Activated naive CD4-positive, alpha-beta T cell treated with anti-CD3 and anti-CD28 coated beads, Interleukin-2, amount 50 U/mL, for 24 hours (primary cell): Measurements from ENCODE around the gene GMNN.
"Not testable (repeated sequence)": the region's sequence is repeated elsewhere in the genome, so short reads cannot be mapped to it uniquely, and the experiment has no call there.

ENCODE experiments used
- H3K27ac Mint-ChIP-seq: one replicate; pipeline ENCODE4 v1.8.0; 2021; ENCODE audit warnings: mild to moderate bottlenecking, mixed read lengths
- H3K27me3 Mint-ChIP-seq: one replicate; pipeline ENCODE4 v1.8.0; 2021; ENCODE audit warnings: mixed read lengths
- H3K36me3 Mint-ChIP-seq: one replicate; pipeline ENCODE4 v1.8.0; 2021; ENCODE audit warnings: mixed read lengths
- H3K4me1 Mint-ChIP-seq: one replicate; pipeline ENCODE4 v1.8.0; 2021; ENCODE audit warnings: mixed read lengths
- H3K4me3 Mint-ChIP-seq: one replicate; pipeline ENCODE4 v1.8.0; 2021; ENCODE audit warnings: mild to moderate bottlenecking, mixed read lengths
- H3K9me3 Mint-ChIP-seq: one replicate; pipeline ENCODE4 v1.8.0; 2021; ENCODE audit warnings: mixed read lengths

GMNN gene

DNA sequence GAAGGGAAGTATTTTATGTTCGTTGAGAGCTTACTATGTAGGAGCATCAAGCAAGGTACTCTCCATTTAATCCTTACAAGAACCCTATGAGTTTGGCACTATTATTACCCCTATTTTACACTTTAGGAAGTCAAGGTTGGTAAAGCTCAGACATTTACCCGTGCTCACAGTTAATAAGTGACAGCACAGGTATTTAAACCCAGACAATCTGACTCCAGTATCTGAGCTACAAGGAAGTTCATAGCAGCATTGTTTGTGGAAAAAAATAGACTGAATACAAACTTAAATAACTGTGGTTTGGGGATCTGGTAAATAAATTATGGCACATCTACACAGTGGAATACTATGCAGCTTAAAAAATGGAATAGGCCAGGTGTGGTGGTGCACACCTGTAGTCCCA is 21.2 kb upstream of the GMNN start:
- no peaks in the 10 kb centered on the region for H3K4me1 Mint-ChIP-seq
- H3K4me3 Mint-ChIP-seq = no peak overlapping the region
- peaks cover 5% of the 10 kb centered on the region for H3K27me3 Mint-ChIP-seq
- H3K27ac Mint-ChIP-seq = no peak overlapping the region
- no peaks in the 10 kb centered on the region for H3K9me3 Mint-ChIP-seq
- no peaks in the 10 kb centered on the region for H3K36me3 Mint-ChIP-seq

DNA sequence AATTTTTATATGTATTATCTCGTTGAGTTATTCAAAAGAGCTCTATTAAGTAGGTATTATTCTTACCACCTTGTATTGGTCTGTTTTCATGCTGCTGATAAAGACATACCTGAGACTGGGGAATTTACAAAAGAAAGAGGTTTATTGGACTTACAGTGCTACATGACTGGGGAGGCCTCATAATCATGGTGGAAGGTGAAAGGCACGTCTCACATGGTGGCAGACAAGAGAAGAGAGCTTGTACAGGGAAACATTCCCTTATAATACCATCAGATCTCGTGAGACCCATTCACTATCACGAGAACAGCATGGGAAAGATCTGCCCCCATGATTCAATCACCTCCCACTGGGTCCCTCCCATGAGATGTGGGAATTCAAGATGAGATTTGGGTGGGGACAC is 20.4 kb upstream of the GMNN start:
- not testable (repeated sequence) for H3K36me3 Mint-ChIP-seq, H3K27me3 Mint-ChIP-seq, H3K27ac Mint-ChIP-seq, H3K4me3 Mint-ChIP-seq, H3K9me3 Mint-ChIP-seq, H3K4me1 Mint-ChIP-seq

DNA sequence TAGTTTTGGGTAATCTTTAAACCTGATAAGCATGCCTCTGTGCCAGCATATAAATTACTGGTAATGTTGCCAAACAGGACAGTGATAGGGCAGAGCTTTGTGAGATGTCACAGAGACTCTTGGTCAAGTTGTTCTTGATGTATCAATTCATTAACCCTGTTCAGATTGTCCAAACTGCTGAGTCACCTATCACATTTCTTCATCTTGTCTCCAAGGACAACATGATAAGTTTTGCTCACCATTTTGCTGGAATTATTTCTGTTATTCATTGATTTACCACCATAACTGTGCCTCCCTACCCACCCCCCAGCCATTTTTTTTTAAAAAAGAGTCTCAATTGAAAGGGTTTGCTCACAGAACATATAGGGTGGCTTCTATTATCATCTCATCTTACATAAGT is 19.5 kb upstream of the GMNN start:
- no peaks in the 10 kb centered on the region for H3K9me3 Mint-ChIP-seq
- H3K27ac Mint-ChIP-seq = no peak overlapping the region
- H3K4me3 Mint-ChIP-seq = no peak overlapping the region
- H3K4me1 Mint-ChIP-seq = no peaks in the 10 kb centered on the region
- H3K27me3 Mint-ChIP-seq = peaks cover 5% of the 10 kb centered on the region
- no peaks in the 10 kb centered on the region for H3K36me3 Mint-ChIP-seq

DNA sequence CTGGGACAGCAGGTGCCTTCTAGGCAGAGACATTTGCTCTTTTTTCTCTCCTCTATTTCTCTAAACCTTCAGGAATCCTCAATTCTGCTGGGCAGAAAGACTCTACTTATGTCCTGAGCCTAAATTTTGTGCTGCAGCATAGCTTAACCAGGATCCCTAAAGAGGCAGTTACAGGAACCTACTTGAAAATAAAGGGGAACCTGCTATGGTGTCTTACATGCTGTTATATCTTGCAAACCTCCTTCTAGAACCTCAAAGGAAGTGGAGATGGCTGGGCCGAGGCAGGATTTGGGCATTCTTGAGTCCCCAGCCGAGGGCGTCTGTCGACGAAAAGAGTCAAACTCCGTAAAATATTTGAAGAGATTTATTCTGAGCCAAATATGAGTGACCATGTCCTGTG is 17.1 kb upstream of the GMNN start:
- Mint-ChIP-seq H3K27ac (no peak overlapping the region), H3K27me3 (no peaks in the 10 kb centered on the region), H3K9me3 (no peaks in the 10 kb centered on the region), H3K4me3 (no peak overlapping the region), H3K4me1 (peaks cover 4% of the 10 kb centered on the region), H3K36me3 (no peaks in the 10 kb centered on the region)

DNA sequence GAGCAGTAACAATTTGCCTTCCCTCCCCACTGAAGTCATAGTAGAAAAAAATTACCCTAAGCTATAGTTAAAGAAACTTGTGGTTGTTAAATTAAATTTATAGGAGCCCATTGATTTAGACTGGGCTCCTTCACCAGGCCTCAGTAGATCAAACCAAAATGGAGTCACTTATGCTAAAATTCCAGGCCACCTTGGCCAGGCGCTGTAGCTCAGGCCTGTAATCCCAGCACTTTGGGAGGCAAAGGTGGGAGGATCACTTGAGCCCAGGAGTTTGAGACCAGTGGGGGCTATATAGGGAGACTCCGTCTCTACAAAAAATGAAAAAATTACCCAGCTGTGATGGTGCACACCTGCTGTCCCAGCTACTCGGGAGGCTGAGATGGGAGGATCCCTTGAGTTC is 15.0 kb upstream of the GMNN start:
- Mint-ChIP-seq H3K4me3 (no peak overlapping the region), H3K9me3 (no peaks in the 10 kb centered on the region), H3K27me3 (no peaks in the 10 kb centered on the region), H3K27ac (no peak overlapping the region), H3K4me1 (peaks cover 4% of the 10 kb centered on the region), H3K36me3 (no peaks in the 10 kb centered on the region)

DNA sequence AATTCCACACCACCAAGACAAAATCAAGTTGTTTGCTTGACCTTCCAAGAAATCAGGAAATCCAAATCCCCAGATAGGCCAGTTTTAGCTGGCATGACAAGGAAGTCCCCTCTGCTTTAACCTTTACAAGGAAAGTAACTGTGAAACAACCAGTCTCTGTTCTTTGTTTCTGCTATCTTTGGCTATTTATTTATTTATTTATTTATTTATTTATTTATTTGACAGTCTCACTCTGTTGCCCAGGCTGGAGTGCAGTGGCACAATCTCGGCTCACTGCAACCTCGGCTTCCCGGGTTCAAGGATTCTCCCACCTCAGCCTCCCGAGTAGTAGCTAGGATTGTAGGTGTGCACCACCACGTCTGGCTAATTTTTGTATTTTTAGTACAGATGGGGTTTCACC is 14.5 kb upstream of the GMNN start:
- no peak overlapping the region for H3K27ac Mint-ChIP-seq

DNA sequence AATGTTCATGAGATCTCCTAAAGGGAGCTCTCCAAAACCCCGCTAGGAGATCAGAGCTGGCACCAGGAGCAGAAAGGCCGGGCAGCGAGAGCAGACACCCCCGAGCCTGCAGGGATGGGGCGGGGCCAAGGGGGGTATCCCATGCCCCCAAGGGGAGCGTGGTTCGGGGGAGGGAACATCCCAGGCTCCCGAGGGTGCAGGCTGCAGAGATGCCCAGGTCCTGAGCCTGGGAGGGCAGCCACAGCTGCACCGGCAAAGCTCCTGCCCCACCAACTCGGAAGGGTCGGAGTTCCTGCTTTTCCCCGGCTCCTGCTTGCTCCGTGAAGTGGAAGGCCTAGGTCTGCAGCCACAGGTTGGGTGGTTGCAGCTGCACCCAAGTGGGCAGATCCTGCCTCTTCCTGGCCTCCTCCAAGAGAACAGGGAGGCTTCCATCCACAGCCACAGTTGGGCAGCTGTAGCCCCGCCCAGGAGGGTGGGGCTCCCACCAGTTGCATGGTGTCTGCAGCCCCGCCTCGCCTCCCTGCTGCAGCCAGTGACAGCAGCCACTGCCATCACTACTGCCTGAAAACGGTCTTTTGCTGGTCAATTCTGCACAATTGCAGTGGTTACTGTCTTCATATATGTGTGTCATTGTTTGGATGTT is 13.4 kb upstream of the GMNN start:
- Mint-ChIP-seq H3K27ac (no peak overlapping the region), H3K4me1 (peaks cover 4% of the 10 kb centered on the region), H3K36me3 (no peaks in the 10 kb centered on the region), H3K27me3 (no peaks in the 10 kb centered on the region), H3K4me3 (no peak overlapping the region), H3K9me3 (no peaks in the 10 kb centered on the region)

More for the DNA sequence above, 14.5 kb upstream of the GMNN start:
- Mint-ChIP-seq H3K36me3 (no peaks in the 10 kb centered on the region), H3K4me3 (no peak overlapping the region), H3K9me3 (no peaks in the 10 kb centered on the region), H3K4me1 (peaks cover 4% of the 10 kb centered on the region), H3K27me3 (no peaks in the 10 kb centered on the region)

DNA sequence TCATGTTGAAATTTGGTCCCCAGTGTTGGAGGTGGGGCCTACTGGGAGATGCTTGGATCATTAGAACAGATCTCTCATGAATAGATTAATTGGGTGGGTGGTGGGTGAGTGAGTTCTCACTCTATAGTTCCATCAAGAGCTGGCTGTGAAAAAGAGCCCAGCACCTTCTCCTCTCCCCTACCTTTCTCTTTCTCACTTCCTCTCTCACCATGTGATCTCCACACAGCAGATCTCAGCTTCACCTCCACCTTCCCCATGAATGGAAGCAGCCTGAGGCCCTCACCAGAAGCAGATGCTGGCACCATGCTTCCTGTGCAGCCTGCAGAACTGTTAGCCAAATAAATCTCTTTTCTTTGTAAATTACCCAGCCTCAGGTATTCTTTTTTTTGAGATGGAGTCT is 12.9 kb upstream of the GMNN start:
- Mint-ChIP-seq H3K36me3 (no peaks in the 10 kb centered on the region), H3K9me3 (no peaks in the 10 kb centered on the region), H3K4me3 (no peak overlapping the region), H3K4me1 (peaks cover 4% of the 10 kb centered on the region), H3K27ac (no peak overlapping the region), H3K27me3 (no peaks in the 10 kb centered on the region)

DNA sequence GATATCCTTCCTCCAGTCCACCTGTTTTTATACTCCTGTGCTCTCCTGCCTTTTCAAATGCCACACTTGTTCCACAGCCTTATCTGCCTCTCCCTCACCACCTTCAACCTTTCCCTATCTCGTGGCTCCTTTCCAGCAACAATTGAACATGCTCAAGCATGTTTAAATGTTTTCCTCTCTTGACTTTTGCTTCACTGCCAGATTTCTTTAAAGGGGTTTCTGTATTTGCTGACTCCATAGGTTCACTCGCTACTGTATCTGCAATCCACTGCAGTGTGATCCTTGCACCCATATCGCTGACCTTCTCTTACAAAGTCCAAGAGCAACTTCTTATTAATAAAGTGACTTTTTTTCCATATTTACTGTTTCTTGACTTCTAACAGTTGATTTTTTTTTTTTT is 11.2 kb upstream of the GMNN start:
- H3K27ac Mint-ChIP-seq = no peak overlapping the region
- H3K36me3 Mint-ChIP-seq = no peaks in the 10 kb centered on the region
- H3K4me3 Mint-ChIP-seq = no peak overlapping the region
- H3K27me3 Mint-ChIP-seq = no peaks in the 10 kb centered on the region
- H3K4me1 Mint-ChIP-seq = peaks cover 4% of the 10 kb centered on the region
- no peaks in the 10 kb centered on the region for H3K9me3 Mint-ChIP-seq

DNA sequence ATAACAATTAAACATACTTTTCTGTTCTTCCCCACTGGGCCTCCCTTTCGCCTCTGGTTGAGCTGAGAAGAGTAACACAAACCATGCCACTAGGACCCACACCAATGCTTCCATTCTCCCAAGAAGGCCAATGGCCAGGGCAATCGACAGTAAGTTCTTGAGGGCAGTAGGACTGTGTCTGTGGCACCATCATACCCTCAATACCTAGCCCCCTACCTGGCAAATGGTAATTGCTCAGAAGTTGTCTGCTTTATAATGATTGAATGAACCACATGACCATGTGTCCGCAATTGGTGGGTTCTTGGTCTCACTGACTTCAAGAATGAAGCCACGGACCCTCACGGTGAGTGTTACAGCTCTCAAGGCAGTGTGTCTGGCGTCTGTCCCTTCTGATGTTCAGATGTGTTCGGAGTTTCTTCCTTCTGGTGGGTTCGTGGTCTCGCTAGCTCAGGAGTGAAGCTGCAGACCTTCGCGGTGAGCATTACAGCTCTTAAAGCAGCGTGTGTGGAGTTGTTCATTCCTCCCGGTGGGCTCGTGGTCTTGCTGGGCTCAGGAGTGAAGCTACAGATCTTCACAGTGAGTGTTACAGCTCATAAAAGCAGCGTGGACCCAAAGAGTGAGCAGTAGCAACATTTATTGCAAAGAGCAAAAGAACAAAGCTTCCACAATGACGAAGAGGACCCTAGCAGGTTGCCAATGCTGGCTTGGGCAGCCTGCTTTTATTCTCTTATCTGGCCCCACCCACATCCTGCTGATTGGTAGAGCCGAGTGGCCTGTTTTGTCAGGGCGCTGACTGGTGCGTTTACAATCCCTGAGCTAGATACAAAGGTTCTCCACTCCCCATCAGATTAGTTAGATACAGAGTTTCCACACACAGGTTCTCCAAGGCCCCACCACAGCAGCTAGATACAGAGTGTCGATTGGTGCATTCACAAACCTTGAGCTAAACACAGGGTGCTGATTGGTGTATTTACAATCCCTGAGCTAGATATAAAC is 9.6 kb upstream of the GMNN start:
- not testable (repeated sequence) for H3K27ac Mint-ChIP-seq, H3K27me3 Mint-ChIP-seq, H3K4me1 Mint-ChIP-seq, H3K4me3 Mint-ChIP-seq, H3K9me3 Mint-ChIP-seq, H3K36me3 Mint-ChIP-seq

DNA sequence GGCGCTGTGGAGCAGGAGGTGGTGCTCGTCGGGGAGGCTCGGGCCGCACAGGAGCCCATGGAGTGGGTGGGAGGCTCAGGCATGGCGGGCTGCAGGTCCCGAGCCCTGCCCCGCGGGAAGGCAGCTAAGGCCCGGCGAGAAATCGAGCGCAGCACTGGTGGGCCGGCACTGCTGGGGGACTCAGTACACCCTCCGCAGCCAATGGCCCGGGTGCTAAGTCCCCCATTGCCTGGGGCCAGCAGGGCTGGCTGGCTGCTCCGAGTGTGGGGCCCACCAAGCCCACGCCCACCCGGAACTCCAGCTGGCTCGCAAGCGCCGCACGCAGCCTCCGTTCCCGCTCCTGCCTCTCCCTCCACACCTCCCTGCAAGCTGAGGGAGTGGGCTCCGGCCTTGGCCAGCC is 8.8 kb upstream of the GMNN start:
- H3K36me3 Mint-ChIP-seq, H3K27me3 Mint-ChIP-seq, H3K4me3 Mint-ChIP-seq, H3K4me1 Mint-ChIP-seq, H3K27ac Mint-ChIP-seq, H3K9me3 Mint-ChIP-seq: not testable (repeated sequence)

DNA sequence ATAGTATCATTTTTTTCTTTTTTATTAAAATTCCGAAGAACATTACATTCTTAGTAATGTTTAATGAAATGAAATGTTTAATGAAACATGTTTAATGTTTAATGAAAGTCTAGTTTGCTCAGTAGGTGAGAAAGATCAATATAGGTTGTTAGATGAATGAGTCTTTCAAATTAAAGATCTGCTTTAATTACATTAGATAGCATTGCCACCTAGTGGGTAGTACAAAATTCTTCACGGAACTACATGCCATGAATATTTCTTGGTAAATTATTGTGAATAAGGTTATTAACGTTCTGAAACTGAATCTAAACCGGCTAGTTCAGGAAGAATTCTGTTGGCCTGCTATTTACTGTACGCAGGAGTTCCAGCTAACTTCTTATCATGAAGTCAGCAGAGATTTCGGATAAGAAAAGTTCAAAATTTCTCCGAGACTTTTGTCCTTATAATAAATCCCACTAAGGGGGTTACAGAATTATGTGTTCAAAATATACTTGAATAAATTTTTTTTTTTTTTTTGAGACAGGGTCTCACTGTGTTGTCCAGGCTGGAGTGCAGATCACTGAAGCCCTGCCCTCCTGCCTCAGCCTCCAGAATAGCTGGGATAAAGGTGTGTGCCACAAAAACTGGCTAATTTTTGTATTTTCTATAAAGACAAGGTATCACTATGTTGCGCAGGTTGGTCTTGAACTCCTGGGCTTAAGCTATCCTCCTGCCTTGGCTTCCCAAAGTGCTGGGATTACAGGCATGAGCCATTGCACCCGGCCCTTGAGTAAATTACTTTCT is 7.9 kb upstream of the GMNN start:
- no peaks in the 10 kb centered on the region for H3K36me3 Mint-ChIP-seq
- no peaks in the 10 kb centered on the region for H3K9me3 Mint-ChIP-seq
- H3K27me3 Mint-ChIP-seq = no peaks in the 10 kb centered on the region
- H3K4me1 Mint-ChIP-seq = peaks cover 2% of the 10 kb centered on the region
- H3K27ac Mint-ChIP-seq = no peak overlapping the region
- no peak overlapping the region for H3K4me3 Mint-ChIP-seq

DNA sequence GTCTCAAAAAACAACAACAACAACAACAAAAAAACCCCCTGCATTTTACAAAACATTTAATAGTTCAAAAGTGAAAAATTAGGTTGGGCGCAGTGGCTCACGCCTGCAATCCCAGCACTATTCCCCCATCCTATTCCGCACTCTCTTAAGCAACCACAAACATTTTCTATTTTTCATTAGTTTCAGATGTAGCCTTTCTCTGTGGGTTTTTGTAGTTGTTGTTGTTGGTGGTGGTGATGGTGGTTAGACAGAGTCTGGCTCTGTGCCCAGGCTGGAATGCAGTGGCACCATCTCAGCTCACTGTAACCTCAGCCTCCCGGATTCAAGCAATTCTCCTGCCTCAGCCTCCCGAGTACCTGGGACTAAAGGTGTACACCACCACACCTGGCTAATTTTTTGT is 6.4 kb upstream of the GMNN start:
- Mint-ChIP-seq H3K9me3 (no peaks in the 10 kb centered on the region), H3K36me3 (no peaks in the 10 kb centered on the region), H3K27ac (no peak overlapping the region), H3K4me3 (no peak overlapping the region), H3K4me1 (no peaks in the 10 kb centered on the region), H3K27me3 (no peaks in the 10 kb centered on the region)

DNA sequence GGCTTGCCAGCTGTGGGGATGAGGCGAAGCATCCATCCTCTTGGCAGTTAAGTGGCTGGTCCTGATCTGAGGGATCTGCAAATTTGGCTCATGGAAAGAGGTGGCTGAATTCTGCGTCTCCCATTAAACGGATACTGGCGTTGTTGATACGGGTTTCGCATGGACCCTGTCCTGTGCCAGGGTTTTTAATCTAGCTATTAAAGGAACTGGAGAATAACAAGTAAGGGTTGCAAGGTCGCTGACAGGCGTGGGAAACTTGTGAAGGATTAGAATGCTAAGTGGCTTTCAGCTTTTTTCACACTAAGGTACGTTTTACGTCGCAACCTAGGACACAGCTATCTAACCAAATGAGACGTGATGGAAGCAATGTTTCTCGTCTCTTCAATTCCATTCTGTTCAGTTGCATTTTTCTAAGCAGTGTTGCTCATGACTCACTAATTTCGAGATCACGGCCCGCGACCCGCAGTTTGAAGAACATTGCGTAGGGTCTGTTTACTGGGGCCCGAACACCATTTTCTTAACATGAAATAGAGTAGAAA is 852 bp downstream of the GMNN start:
- Mint-ChIP-seq H3K4me1 (peaks cover 27% of the 10 kb centered on the region), H3K4me3 (peak overlapping the region; percentile 98), H3K27me3 (no peaks in the 10 kb centered on the region), H3K9me3 (no peaks in the 10 kb centered on the region), H3K27ac (peak overlapping the region; percentile 62), H3K36me3 (no peaks in the 10 kb centered on the region)

DNA sequence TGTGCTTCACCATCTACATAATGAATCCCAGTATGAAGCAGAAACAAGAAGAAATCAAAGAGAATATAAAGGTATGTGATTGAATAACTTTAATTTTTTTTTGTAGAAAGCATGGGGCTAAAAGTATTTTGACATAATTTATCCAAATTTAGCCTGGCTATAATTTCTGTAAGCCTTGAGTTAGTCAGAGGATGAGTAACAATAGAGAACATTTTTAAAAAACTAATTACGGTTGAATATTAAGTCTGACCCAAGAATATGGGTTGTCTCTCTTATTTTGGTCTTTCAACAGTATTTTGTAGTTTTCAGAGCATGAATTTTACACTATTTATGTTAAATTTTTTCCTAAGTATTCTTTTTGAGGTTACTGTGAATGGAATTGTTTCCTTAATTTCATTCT is 2.5 kb downstream of the GMNN start:
- Mint-ChIP-seq H3K4me3 (no peak overlapping the region), H3K36me3 (peaks cover 9% of the 10 kb centered on the region), H3K27me3 (no peaks in the 10 kb centered on the region), H3K9me3 (no peaks in the 10 kb centered on the region), H3K27ac (no peak overlapping the region), H3K4me1 (peaks cover 27% of the 10 kb centered on the region)

DNA sequence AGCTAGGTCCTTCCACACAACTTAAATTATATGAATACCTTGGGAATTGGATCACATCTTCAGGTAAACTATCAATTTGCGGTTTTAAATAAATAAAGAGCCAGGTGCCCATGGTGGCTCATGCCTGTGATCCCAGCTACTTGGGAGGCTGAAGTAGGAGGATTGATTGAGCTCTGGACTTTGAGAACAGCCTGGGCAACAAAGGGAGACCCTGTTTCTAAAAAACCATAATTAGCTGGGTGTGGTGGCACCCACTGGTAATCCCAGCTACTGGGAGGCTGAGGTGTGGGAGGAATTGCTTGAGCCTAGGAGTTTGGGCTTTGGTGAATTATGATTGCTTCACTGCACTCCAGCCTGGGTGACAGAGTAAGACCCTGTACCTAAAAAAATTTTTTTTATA is 3.4 kb downstream of the GMNN start:
- no peaks in the 10 kb centered on the region for H3K9me3 Mint-ChIP-seq
- H3K4me1 Mint-ChIP-seq = peaks cover 27% of the 10 kb centered on the region
- H3K4me3 Mint-ChIP-seq = no peak overlapping the region
- no peak overlapping the region for H3K27ac Mint-ChIP-seq
- no peaks in the 10 kb centered on the region for H3K27me3 Mint-ChIP-seq
- peaks cover 10% of the 10 kb centered on the region for H3K36me3 Mint-ChIP-seq
